Measurements from ENCODE around the gene AP1M1.

The AP1M1 gene

GRCh38 chr19:16185768-16186123 is 12.0 kb upstream of the AP1M1 start:
- no peak for DNase-seq

GRCh38 chr19:16188521-16188920 is 9.2 kb upstream of the AP1M1 start:
- no peak for DNase-seq

GRCh38 chr19:16190198-16190597 is 7.5 kb upstream of the AP1M1 start:
- no peak for DNase-seq

GRCh38 chr19:16190736-16191135 is 7.0 kb upstream of the AP1M1 start:
- DNase-seq = no peak

- no peak for DNase-seq
Measured at GRCh38 chr19:16191216-16191908, 6.3 kb upstream of the AP1M1 start.

GRCh38 chr19:16193466-16193865 is 4.2 kb upstream of the AP1M1 start:
- no peak for DNase-seq

- DNase-seq = no peak
Measured at GRCh38 chr19:16197188-16197621, 506 bp upstream of the AP1M1 start.

- no peak for DNase-seq
Measured at GRCh38 chr19:16198370-16198651, 600 bp downstream of the AP1M1 start.

GRCh38 chr19:16199275-16199932 is 1.7 kb downstream of the AP1M1 start:
- DNase-seq = no peak

GRCh38 chr19:16200038-16201010 is 2.6 kb downstream of the AP1M1 start:
- no peak for DNase-seq

- no peak for DNase-seq
Measured at GRCh38 chr19:16201011-16201391, 3.3 kb downstream of the AP1M1 start.

- no peak for DNase-seq
Measured at GRCh38 chr19:16202320-16203255, 4.9 kb downstream of the AP1M1 start.

GRCh38 chr19:16203256-16204004 is 5.7 kb downstream of the AP1M1 start:
- no peak for DNase-seq

GRCh38 chr19:16204005-16204294 is 6.2 kb downstream of the AP1M1 start:
- DNase-seq = no peak

- DNase-seq = no peak
Measured at GRCh38 chr19:16205205-16206045, 7.7 kb downstream of the AP1M1 start.

- DNase-seq = no peak
Measured at GRCh38 chr19:16206046-16206605, 8.4 kb downstream of the AP1M1 start.

- DNase-seq = no peak
Measured at GRCh38 chr19:16206637-16207036, 8.9 kb downstream of the AP1M1 start.

GRCh38 chr19:16207063-16207462 is 9.4 kb downstream of the AP1M1 start:
- DNase-seq = no peak

- DNase-seq = no peak
Measured at GRCh38 chr19:16207490-16208025, 9.8 kb downstream of the AP1M1 start.

GRCh38 chr19:16208064-16208759 is 10.5 kb downstream of the AP1M1 start:
- DNase-seq = no peak
